ENCODE results near the gene C1QTNF1. TPM values are rescaled to one million over a fixed set of nuclear protein-coding genes. Genes with fewer than 3 reads are reported as not detected.

The C1QTNF1 gene, protein sequence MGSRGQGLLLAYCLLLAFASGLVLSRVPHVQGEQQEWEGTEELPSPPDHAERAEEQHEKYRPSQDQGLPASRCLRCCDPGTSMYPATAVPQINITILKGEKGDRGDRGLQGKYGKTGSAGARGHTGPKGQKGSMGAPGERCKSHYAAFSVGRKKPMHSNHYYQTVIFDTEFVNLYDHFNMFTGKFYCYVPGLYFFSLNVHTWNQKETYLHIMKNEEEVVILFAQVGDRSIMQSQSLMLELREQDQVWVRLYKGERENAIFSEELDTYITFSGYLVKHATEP
- total RNA-seq = 21.7 and 158 TPM in 2 replicates

GRCh38 chr17:79023886-79024771, at the start of gene C1QTNF1:
Gene C1QTNF1, plus strand, starts transcription at chr17:79024169. Its CDS starts 19,800 bp downstream, at chr17:79043969.

GRCh38 chr17:78979780-78980623, 44.0 kb upstream of the C1QTNF1 start, which contains the start of gene LGALS3BP:
Gene LGALS3BP, minus strand, starts transcription at chr17:78979923. Its CDS starts 2,732 bp downstream, at chr17:78977191.

GRCh38 chr17:79009397-79010303, 14.3 kb upstream of the C1QTNF1 start, which contains the start of gene CANT1:
Gene CANT1, minus strand, starts transcription at chr17:79009764. Its CDS starts 12,142 bp downstream, at chr17:78997622.

DNA sequence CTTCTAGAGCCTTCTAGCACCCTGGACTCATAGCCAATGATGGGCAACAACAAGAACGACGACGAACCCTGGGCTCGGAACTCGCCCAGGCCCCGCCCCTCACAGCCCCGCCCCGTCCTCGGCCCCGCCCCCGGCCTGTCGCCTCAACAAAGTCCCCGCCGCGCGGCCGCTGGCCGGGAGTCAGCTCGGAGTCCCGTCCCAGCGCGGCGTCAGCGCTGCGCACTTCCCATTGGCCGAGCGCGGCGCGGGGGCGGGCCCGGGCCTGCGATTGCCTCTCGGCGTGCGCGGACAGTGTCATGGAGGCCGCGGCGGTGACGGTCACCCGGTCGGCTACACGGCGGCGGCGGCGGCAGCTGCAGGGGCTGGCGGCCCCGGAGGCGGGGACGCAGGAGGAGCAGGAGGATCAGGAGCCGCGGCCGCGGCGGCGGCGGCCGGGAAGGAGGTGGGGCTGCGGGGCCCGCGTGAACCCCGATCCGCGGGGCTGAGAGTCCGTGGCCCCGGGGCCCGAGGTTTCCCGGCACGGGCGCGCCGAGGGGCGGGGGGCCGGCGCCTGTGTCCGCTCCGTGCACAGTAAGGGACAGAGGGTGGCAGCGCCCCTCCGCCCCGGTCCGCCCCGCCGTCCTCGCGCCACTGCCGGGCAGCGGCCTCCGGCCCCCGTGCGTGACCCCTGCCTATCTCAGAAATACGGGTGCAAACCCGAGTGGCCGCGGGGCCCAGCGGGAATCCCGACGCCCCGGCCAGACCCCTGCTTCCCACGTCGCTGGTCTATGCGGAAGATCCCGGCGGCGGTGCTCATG, 50.9 kb downstream of the C1QTNF1 start, which contains the start of gene ENGASE:
Gene ENGASE (plus strand): TSS at position 176 of the 797 bp plus-strand sequence. CDS start 121 bp downstream, at position 297.

Other genes with a start within 250 kb of the C1QTNF1 start
- 5.9 and 10.5 TPM in 2 replicates for gene CYTH1, start 241.9 kb upstream of the C1QTNF1 start, total RNA-seq
- 14.1 and 15.1 TPM in 2 replicates for gene USP36, start 183.4 kb upstream of the C1QTNF1 start, total RNA-seq
- 1.3 and 1.4 TPM in 2 replicates for gene CEP295NL, start 121.0 kb upstream of the C1QTNF1 start, total RNA-seq
- gene TIMP2, start 98.8 kb upstream of the C1QTNF1 start, total RNA-seq = 45.8 and 51.9 TPM in 2 replicates
- gene LGALS3BP, start 44.2 kb upstream of the C1QTNF1 start, total RNA-seq = 243 and 572 TPM in 2 replicates
- 55.2 and 67.9 TPM in 2 replicates for gene CANT1, start 14.4 kb upstream of the C1QTNF1 start, total RNA-seq
- gene ENGASE, start 50.7 kb downstream of the C1QTNF1 start, total RNA-seq = 13.4 and 16.9 TPM in 2 replicates

Data from regular cardiac myocyte (primary cell).